Mesenchymal stem cell (in vitro differentiated cells and primary cell): ENCODE data around the gene C1QC.

Experiments used
- DNase-seq: peaks from one replicate; pipeline ENCODE4 v3.0.0-alpha.2; 2013
- H2AFZ ChIP-seq: one replicate; pipeline ENCODE4 v1.6.1; 2013; ENCODE audit warnings: low read depth, mild to moderate bottlenecking, control low read depth, inconsistent platforms, low read length, moderate library complexity
- H2AK5ac ChIP-seq: 2 replicates; pipeline ENCODE4 v1.6.1; 2013; ENCODE audit warnings: low read length, moderate library complexity, mild to moderate bottlenecking, inconsistent platforms; ENCODE audit not compliant: severe bottlenecking
- H2BK120ac ChIP-seq: one replicate; pipeline ENCODE4 v1.6.1; 2013; ENCODE audit warnings: low read depth, mild to moderate bottlenecking, inconsistent platforms, low read length, moderate library complexity
- H2BK12ac ChIP-seq, 2 experiments: one replicate each; pipeline ENCODE4 v1.6.1; 2013; ENCODE audit warnings: inconsistent platforms in 2 of 2, low read length in 2 of 2, mild to moderate bottlenecking in 2 of 2, moderate library complexity in 2 of 2, control low read depth in 1 of 2
- H2BK15ac ChIP-seq: one replicate; pipeline ENCODE4 v1.6.1; 2013; ENCODE audit warnings: mild to moderate bottlenecking, low read depth, inconsistent platforms; ENCODE audit not compliant: poor library complexity, severe bottlenecking
- H2BK5ac ChIP-seq: 2 replicates; pipeline ENCODE4 v1.6.1; 2013; ENCODE audit warnings: low read depth, mild to moderate bottlenecking, low read length, control low read depth, inconsistent platforms; ENCODE audit not compliant: poor library complexity, severe bottlenecking
- H3K14ac ChIP-seq, 2 experiments: one replicate each; pipeline ENCODE4 v1.6.1; 2013; ENCODE audit warnings: inconsistent platforms in 2 of 2, low read length in 2 of 2, control low read depth in 1 of 2, mild to moderate bottlenecking in 1 of 2, moderate library complexity in 1 of 2
- H3K18ac ChIP-seq, 2 experiments: one replicate each; pipeline ENCODE4 v1.6.1; 2013; ENCODE audit warnings: inconsistent platforms in 2 of 2, low read length in 2 of 2, control low read depth in 1 of 2, low read depth in 1 of 2, mild to moderate bottlenecking in 1 of 2
- H3K23ac ChIP-seq, 2 experiments: one replicate each; pipeline ENCODE4 v1.6.1; 2013; ENCODE audit warnings: inconsistent platforms in 2 of 2, low read length in 2 of 2, mild to moderate bottlenecking in 2 of 2, moderate library complexity in 2 of 2, control low read depth in 1 of 2
- H3K27ac ChIP-seq: 2 replicates; pipeline ENCODE4 v1.5.1; 2013; ENCODE audit warnings: mild to moderate bottlenecking, moderate library complexity, low read length, control low read depth, inconsistent platforms; ENCODE audit not compliant: poor library complexity, severe bottlenecking
- H3K27me3 ChIP-seq, 2 experiments: 2 replicates each; pipeline versions ENCODE4 v1.6.1 to v1.7.0; 2013; ENCODE audit warnings: low read length in 2 of 2, mild to moderate bottlenecking in 2 of 2, moderate library complexity in 2 of 2, control low read depth in 1 of 2, inconsistent platforms in 1 of 2; ENCODE audit not compliant: control insufficient read depth in 1 of 2, insufficient read depth in 1 of 2
- H3K36me3 ChIP-seq, 2 experiments: 2 replicates each; pipeline versions ENCODE4 v1.6.1 to v1.7.0; 2013; ENCODE audit warnings: low read length in 2 of 2, control low read depth in 1 of 2, inconsistent platforms in 1 of 2, low read depth in 1 of 2, mild to moderate bottlenecking in 1 of 2; ENCODE audit not compliant: insufficient read depth in 2 of 2, control insufficient read depth in 1 of 2
- H3K4ac ChIP-seq, 2 experiments: one replicate each; pipeline ENCODE4 v1.6.1; 2013; ENCODE audit warnings: inconsistent platforms in 2 of 2, low read length in 2 of 2, mild to moderate bottlenecking in 2 of 2, moderate library complexity in 2 of 2, control low read depth in 1 of 2, low read depth in 1 of 2
- H3K4me1 ChIP-seq: 2 replicates; pipeline ENCODE4 v1.6.1; 2013; ENCODE audit warnings: low read depth, low read length, control low read depth; ENCODE audit not compliant: control insufficient read depth, insufficient read depth
- H3K4me2 ChIP-seq: 2 replicates; pipeline ENCODE4 v1.6.1; 2013; ENCODE audit warnings: low read length, mild to moderate bottlenecking, inconsistent platforms; ENCODE audit not compliant: poor library complexity, severe bottlenecking
- H3K4me3 ChIP-seq, 2 experiments: 2 replicates each; pipeline versions ENCODE4 v1.5.1 to v1.7.0; 2013; ENCODE audit warnings: low read length in 2 of 2, mild to moderate bottlenecking in 2 of 2, control low read depth in 1 of 2, low read depth in 1 of 2; ENCODE audit not compliant: insufficient read depth in 1 of 2
- H3K79me1 ChIP-seq: replicated peaks from 2 replicates; pipeline ENCODE4 v1.6.1; 2013; ENCODE audit warnings: mild to moderate bottlenecking, control low read depth, low read length, inconsistent platforms; ENCODE audit not compliant: poor library complexity, severe bottlenecking
- H3K9ac ChIP-seq: 2 replicates; pipeline ENCODE4 v1.7.0; 2013; ENCODE audit warnings: mild to moderate bottlenecking, low read length, moderate library complexity
- H3K9me3 ChIP-seq: 2 replicates; pipeline ENCODE4 v1.7.0; 2013; ENCODE audit warnings: mild to moderate bottlenecking, low read length; ENCODE audit not compliant: control insufficient read depth
- H4K8ac ChIP-seq: one replicate; pipeline ENCODE4 v1.6.1; 2013; ENCODE audit warnings: inconsistent platforms, mild to moderate bottlenecking, low read length, moderate library complexity
- H4K91ac ChIP-seq: one replicate; pipeline ENCODE4 v1.6.1; 2013; ENCODE audit warnings: mild to moderate bottlenecking, low read length, inconsistent platforms
- WGBS: methylation state at CpG from one replicate; pipeline ENCODE4 v1.1.7; 2013; ENCODE audit warnings: mixed read lengths; 5-methylcytosine and 5-hydroxymethylcytosine counted together

C1QC gene

DNA sequence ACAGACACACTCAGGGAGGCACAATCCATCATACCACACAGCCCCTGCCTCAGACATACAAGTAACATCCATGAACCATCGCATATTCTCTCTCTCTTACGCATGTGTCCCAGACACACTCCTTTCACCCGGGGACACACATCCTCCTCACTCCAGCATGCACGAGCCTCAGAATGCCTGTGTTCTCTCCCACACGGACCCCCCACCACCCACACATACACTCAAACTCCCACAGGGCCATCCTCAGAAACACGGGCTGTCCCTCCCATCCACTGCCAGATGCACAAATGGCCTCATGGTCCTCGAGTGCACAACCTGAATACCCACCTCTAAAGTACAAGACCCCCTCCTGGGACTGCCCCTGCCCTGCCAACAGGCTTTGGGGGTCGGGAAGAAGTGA lies 2.2 kb upstream of the C1QC start:
- H3K23ac ChIP-seq: no peak overlapping the region
- peaks cover 42 to 64% of the 10 kb centered on the region in 2 experiments for H3K27me3 ChIP-seq
- H3K18ac ChIP-seq: no peak overlapping the region
- H2BK15ac ChIP-seq: no peak overlapping the region
- no peak overlapping the region for H2BK5ac ChIP-seq
- no peak overlapping the region for H3K27ac ChIP-seq
- 61% methylated on average over 8 of the region's 8 CpGs for WGBS
- H3K79me1 ChIP-seq: no peaks in the 10 kb centered on the region
- H4K91ac ChIP-seq: no peak overlapping the region
- H2BK12ac ChIP-seq: no peak overlapping the region
- no peak overlapping the region for H4K8ac ChIP-seq
- H2BK120ac ChIP-seq: no peak overlapping the region
- no peak overlapping the region for H2AK5ac ChIP-seq
- H3K14ac ChIP-seq: peak overlapping the region in 1 of 2 experiments; percentile 18
- peaks cover 3% of the 10 kb centered on the region for H3K4me1 ChIP-seq
- H2AFZ ChIP-seq: no peak overlapping the region
- H3K9me3 ChIP-seq: no peaks in the 10 kb centered on the region
- no peak overlapping the region for H3K4me2 ChIP-seq
- H3K4ac ChIP-seq: no peak overlapping the region
- no peaks in the 10 kb centered on the region for H3K36me3 ChIP-seq
- H3K9ac ChIP-seq: no peak overlapping the region
- no peak for DNase-seq
- no peak overlapping the region for H3K4me3 ChIP-seq

DNA sequence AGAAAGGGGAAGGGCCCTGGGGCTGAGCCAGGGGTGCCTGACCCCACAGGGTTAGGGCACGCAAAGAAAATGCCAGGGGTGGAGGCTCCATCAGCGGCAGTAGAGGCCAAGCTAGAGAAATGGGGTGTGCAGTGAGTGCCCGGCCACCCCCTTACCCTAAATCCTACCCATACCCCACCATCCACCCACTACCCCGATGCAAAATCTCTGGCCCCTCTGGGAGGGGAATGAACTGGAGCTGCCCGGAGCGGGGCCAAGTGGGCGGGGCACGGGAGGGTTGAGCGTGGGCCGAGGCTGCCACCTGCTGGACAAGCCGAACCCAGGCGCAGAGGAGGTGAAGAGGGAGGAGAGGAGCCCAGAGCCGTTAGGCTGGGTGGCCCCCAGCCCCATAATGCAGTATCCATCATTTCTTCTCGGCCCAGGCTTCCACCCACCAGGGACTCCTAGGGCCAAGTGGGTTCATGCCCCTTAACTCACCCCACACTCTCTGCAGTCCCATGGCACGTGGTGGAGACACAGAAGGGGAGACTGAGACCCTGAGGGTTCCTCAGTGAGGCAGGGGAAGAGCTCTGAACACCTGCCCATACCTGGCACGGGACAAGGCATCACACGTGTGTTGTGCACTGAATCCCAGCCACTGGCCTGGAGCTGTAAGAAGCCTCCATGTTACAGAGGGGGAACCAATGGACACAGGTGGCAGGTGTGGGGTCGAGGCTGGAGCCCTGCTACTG lies 1.4 kb upstream of the C1QC start:
- peak overlapping the region; percentile 17 for H2BK15ac ChIP-seq
- H3K27ac ChIP-seq: no peak overlapping the region
- H3K36me3 ChIP-seq: no peaks in the 10 kb centered on the region
- WGBS: 14% methylated on average over 9 of the region's 18 CpGs
- H2AFZ ChIP-seq: no peak overlapping the region
- no peak overlapping the region for H3K23ac ChIP-seq
- H4K91ac ChIP-seq: peak overlapping the region; percentile 32
- H4K8ac ChIP-seq: no peak overlapping the region
- peak overlapping the region in 1 of 2 experiments; percentile 49 for H3K4me3 ChIP-seq
- H3K18ac ChIP-seq: no peak overlapping the region
- H2BK5ac ChIP-seq: no peak overlapping the region
- H2AK5ac ChIP-seq: no peak overlapping the region
- no peak overlapping the region for H2BK120ac ChIP-seq
- H2BK12ac ChIP-seq: no peak overlapping the region
- peaks cover 3% of the 10 kb centered on the region for H3K4me1 ChIP-seq
- DNase-seq: peak; percentile 56
- no peaks in the 10 kb centered on the region for H3K9me3 ChIP-seq
- H3K14ac ChIP-seq: no peak overlapping the region
- peak overlapping the region; percentile 38 for H3K9ac ChIP-seq
- no peaks in the 10 kb centered on the region for H3K79me1 ChIP-seq
- peaks cover 37 to 56% of the 10 kb centered on the region in 2 experiments for H3K27me3 ChIP-seq
- no peak overlapping the region for H3K4ac ChIP-seq
- H3K4me2 ChIP-seq: no peak overlapping the region

DNA sequence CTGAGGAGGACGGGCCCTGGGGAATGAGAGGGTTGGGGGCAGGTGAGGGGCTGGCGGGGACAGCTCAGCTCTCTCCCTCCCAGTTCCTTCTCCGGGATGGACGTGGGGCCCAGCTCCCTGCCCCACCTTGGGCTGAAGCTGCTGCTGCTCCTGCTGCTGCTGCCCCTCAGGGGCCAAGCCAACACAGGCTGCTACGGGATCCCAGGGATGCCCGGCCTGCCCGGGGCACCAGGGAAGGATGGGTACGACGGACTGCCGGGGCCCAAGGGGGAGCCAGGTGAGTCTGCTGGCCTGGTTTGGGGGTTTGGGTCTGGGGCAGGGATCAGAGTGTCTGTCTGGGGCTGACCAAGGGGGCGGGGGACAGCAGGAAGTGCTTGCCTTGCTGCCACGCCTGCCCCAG lies 495 bp downstream of the C1QC start:
- no peak overlapping the region for H4K91ac ChIP-seq
- no peaks in the 10 kb centered on the region for H3K36me3 ChIP-seq

DNA sequence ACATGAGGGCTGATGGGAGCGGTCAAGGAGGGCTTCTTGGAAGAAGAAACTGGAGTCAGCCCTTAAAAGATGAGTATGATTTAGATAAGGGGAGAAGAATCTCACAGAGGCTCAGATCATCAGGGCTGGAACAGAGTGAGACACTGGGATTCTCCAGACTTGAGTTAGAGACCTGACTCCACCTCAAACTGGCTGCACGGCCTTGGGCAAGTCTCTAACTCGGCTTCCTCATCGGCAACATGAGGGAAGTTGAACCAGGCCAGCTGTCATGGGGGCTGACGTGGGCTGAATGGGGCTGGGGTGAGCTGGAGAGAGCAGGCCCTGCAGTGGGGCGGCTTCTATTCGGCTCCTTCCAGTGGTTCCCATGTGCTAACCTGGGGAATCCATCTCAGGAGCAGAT lies 2.5 kb downstream of the C1QC start:
- Histone ChIP-seq H3K4me3 (no peak overlapping the region), H4K91ac (no peak overlapping the region), H2AFZ (no peak overlapping the region), H2BK120ac (no peak overlapping the region), H3K4me1 (peaks cover 3% of the 10 kb centered on the region), H2BK5ac (no peak overlapping the region), H3K79me1 (no peaks in the 10 kb centered on the region), H3K27me3 (peaks cover 39 to 48% of the 10 kb centered on the region in 2 experiments), H3K4me2 (no peak overlapping the region), H2AK5ac (no peak overlapping the region), H3K36me3 (no peaks in the 10 kb centered on the region), H3K9me3 (no peaks in the 10 kb centered on the region), H2BK12ac (no peak overlapping the region), H3K23ac (no peak overlapping the region), H3K27ac (no peak overlapping the region), H3K18ac (no peak overlapping the region), H3K4ac (no peak overlapping the region), H3K9ac (no peak overlapping the region), H3K14ac (no peak overlapping the region), H4K8ac (no peak overlapping the region), H2BK15ac (no peak overlapping the region)
- DNase-seq: no peak
- WGBS: 84% methylated on average over 7 of the region's 7 CpGs

More for the DNA sequence above, 495 bp downstream of the C1QC start:
- Histone ChIP-seq H3K9ac (no peak overlapping the region), H3K4me1 (peaks cover 3% of the 10 kb centered on the region), H2BK120ac (no peak overlapping the region), H3K4me2 (no peak overlapping the region), H2BK12ac (no peak overlapping the region), H3K27me3 (peaks cover 35 to 52% of the 10 kb centered on the region in 2 experiments), H2BK5ac (no peak overlapping the region), H3K27ac (no peak overlapping the region), H3K4ac (no peak overlapping the region), H3K23ac (no peak overlapping the region), H2BK15ac (no peak overlapping the region), H3K9me3 (no peaks in the 10 kb centered on the region), H2AFZ (no peak overlapping the region), H3K4me3 (no peak overlapping the region), H2AK5ac (no peak overlapping the region), H3K18ac (no peak overlapping the region), H4K8ac (no peak overlapping the region), H3K14ac (no peak overlapping the region), H3K79me1 (no peaks in the 10 kb centered on the region)
- WGBS: 86% methylated on average over 12 of the region's 12 CpGs
- no peak for DNase-seq
